WTC11 (cell line): ENCODE measurements around the gene ADGRA1. TPM values are rescaled to one million over a fixed set of nuclear protein-coding genes. Genes with fewer than 3 reads are reported as not detected.
A peak's percentile ranks its signal among the peaks of the same experiment; 100 is the strongest.

ENCODE experiments used
- ATAC-seq: fragments of 200-7000 bp; cut with Tn5 transposase; 2 replicates; pipeline ENCODE4 v1.10.0; 2021; ENCODE audit warnings: mild to moderate bottlenecking, moderate library complexity
- CTCF ChIA-PET: fragments of 300-600 bp; sonication (Branson Sonifier 250); formaldehyde crosslinking; loops from one replicate; lab custom pipeline; 2021; ENCODE audit warnings: antibody characterized with exemption; lab: Charles Lee
- POLR2A ChIA-PET: fragments of 350-600 bp; sonication (Branson Sonifier 250); formaldehyde crosslinking; loops from one replicate; lab custom pipeline; 2021; ENCODE audit warnings: antibody characterized with exemption; lab: Charles Lee
- DNase-seq: peaks from one replicate; pipeline ENCODE4 v3.0.0; 2021; ENCODE audit warnings: low spot score
- H3K27ac Mint-ChIP-seq: 2 replicates; pipeline ENCODE4 v1.8.0; 2021; ENCODE audit warnings: mixed read lengths
- H3K27me3 Mint-ChIP-seq: 2 replicates; pipeline ENCODE4 v1.8.0; 2021; ENCODE audit warnings: low read depth, mild to moderate bottlenecking, moderate library complexity, mixed read lengths
- H3K36me3 Mint-ChIP-seq: 2 replicates; pipeline ENCODE4 v1.8.0; 2021; ENCODE audit warnings: mixed read lengths
- H3K4me1 Mint-ChIP-seq: 2 replicates; pipeline ENCODE4 v1.8.0; 2022; ENCODE audit warnings: mixed read lengths
- H3K4me3 Mint-ChIP-seq: 2 replicates; pipeline ENCODE4 v1.8.0; 2021; ENCODE audit warnings: mild to moderate bottlenecking, moderate library complexity, mixed read lengths
- H3K9me3 Mint-ChIP-seq: 2 replicates; pipeline ENCODE4 v1.8.0; 2021; ENCODE audit warnings: mixed read lengths
- ATF6 ChIP-seq: sonication (generic); formaldehyde crosslinking; IDR thresholded peaks from 2 replicates; pipeline ENCODE4 v1.8.1; 2023; ENCODE audit warnings: mild to moderate bottlenecking, missing genetic modification reagents
- E2F4 ChIP-seq: sonication (generic); formaldehyde crosslinking; IDR thresholded peaks from 2 replicates; pipeline ENCODE4 v1.8.1; 2022; ENCODE audit warnings: low read depth, mild to moderate bottlenecking, moderate library complexity, missing genetic modification reagents, borderline replicate concordance
- EMX1 ChIP-seq: fragments of 250-450 bp; sonication (Bioruptor Pico); IDR thresholded peaks from 2 replicates; pipeline ENCODE4 v1.8.0; 2021; ENCODE audit warnings: mild to moderate bottlenecking
- ERG ChIP-seq: fragments of 250-450 bp; sonication (Bioruptor Pico); IDR thresholded peaks from 2 replicates; pipeline ENCODE4 v1.8.0; 2021; ENCODE audit warnings: mild to moderate bottlenecking
- FOXK1 ChIP-seq: sonication (generic); formaldehyde crosslinking; IDR thresholded peaks from 2 replicates; pipeline ENCODE4 v1.8.0; 2022; ENCODE audit warnings: mild to moderate bottlenecking, moderate library complexity, missing genetic modification reagents
- GRHL2 ChIP-seq: fragments of 250-450 bp; sonication (Bioruptor Pico); IDR thresholded peaks from 2 replicates; pipeline ENCODE4 v1.8.0; 2022; ENCODE audit warnings: mild to moderate bottlenecking, moderate library complexity; ENCODE audit not compliant: insufficient replicate concordance, severe bottlenecking
- GTF2I ChIP-seq: fragments of 250-450 bp; sonication (Bioruptor Pico); conservative IDR thresholded peaks from 2 replicates; pipeline ENCODE4 v1.4.0; 2021; ENCODE audit warnings: mild to moderate bottlenecking
- IRF2 ChIP-seq: sonication (generic); formaldehyde crosslinking; IDR thresholded peaks from 2 replicates; pipeline ENCODE4 v1.8.0; 2022; ENCODE audit warnings: low read depth, missing genetic modification reagents, borderline replicate concordance
- KAT7 ChIP-seq: sonication (generic); formaldehyde crosslinking; IDR thresholded peaks from 2 replicates; pipeline ENCODE4 v1.8.1; 2023; ENCODE audit warnings: missing genetic modification reagents, mild to moderate bottlenecking, borderline replicate concordance
- NR2C2 ChIP-seq: sonication (generic); formaldehyde crosslinking; IDR thresholded peaks from 2 replicates; pipeline ENCODE4 v1.8.0; 2022; ENCODE audit warnings: mild to moderate bottlenecking, missing genetic modification reagents
- OVOL2 ChIP-seq: fragments of 250-450 bp; sonication (Bioruptor Pico); IDR thresholded peaks from 2 replicates; pipeline ENCODE4 v1.9.0; 2021; ENCODE audit warnings: mild to moderate bottlenecking, borderline replicate concordance
- PREB ChIP-seq: sonication (generic); formaldehyde crosslinking; IDR thresholded peaks from 2 replicates; pipeline ENCODE4 v1.8.1; 2022; ENCODE audit warnings: mild to moderate bottlenecking, missing genetic modification reagents, moderate library complexity, borderline replicate concordance
- RORB ChIP-seq: fragments of 250-450 bp; sonication (Bioruptor Pico); IDR thresholded peaks from 2 replicates; pipeline ENCODE4 v1.9.0; 2021; ENCODE audit warnings: mild to moderate bottlenecking
- SMAD3 ChIP-seq: sonication (generic); formaldehyde crosslinking; IDR thresholded peaks from 2 replicates; pipeline ENCODE4 v1.8.0; 2022; ENCODE audit warnings: missing genetic modification reagents, mild to moderate bottlenecking, borderline replicate concordance
- TCF7 ChIP-seq: sonication (generic); formaldehyde crosslinking; IDR thresholded peaks from 2 replicates; pipeline ENCODE4 v1.8.0; 2022; ENCODE audit warnings: mild to moderate bottlenecking, low read depth, missing genetic modification reagents, moderate library complexity
- TP53 ChIP-seq: sonication (generic); formaldehyde crosslinking; IDR thresholded peaks from 2 replicates; pipeline ENCODE4 v1.8.1; 2023; ENCODE audit warnings: mild to moderate bottlenecking, missing genetic modification reagents
- USF2 ChIP-seq: sonication (generic); formaldehyde crosslinking; IDR thresholded peaks from 2 replicates; pipeline ENCODE4 v1.8.1; 2023; ENCODE audit warnings: mild to moderate bottlenecking, missing genetic modification reagents, moderate library complexity
- ZBTB21 ChIP-seq: sonication (generic); formaldehyde crosslinking; IDR thresholded peaks from 2 replicates; pipeline ENCODE4 v1.8.1; 2023; ENCODE audit warnings: mild to moderate bottlenecking, missing genetic modification reagents, borderline replicate concordance
- ZNF138 ChIP-seq: sonication (generic); formaldehyde crosslinking; conservative IDR thresholded peaks from 2 replicates; pipeline ENCODE4 v1.8.1; 2022; ENCODE audit warnings: mild to moderate bottlenecking, moderate library complexity, missing genetic modification reagents
- ZNF219 ChIP-seq: sonication (generic); formaldehyde crosslinking; IDR thresholded peaks from 2 replicates; pipeline ENCODE4 v1.8.0; 2023; ENCODE audit warnings: missing genetic modification reagents, mild to moderate bottlenecking, borderline replicate concordance
- ZNF281 ChIP-seq: sonication (generic); formaldehyde crosslinking; IDR thresholded peaks from 2 replicates; pipeline ENCODE4 v1.8.0; 2023; ENCODE audit warnings: mild to moderate bottlenecking, missing genetic modification reagents
- ZSCAN18 ChIP-seq: fragments of 250-450 bp; sonication (Bioruptor Pico); IDR thresholded peaks from 2 replicates; pipeline ENCODE4 v2.1.2; 2022; ENCODE audit warnings: mild to moderate bottlenecking, moderate library complexity
- total RNA-seq: library from RNA; stranded (reverse); gene quantifications from 3 replicates; pipeline ENCODE4 v1.2.3, GENCODE V29; 2021

ADGRA1 gene
- total RNA-seq, 1 experiment from 2014 or later = 0.20 TPM

GRCh38 chr10:133039107-133039802, 48.5 kb upstream of the ADGRA1 start:
- Mint-ChIP-seq H3K36me3 (no peaks in the 10 kb centered on the region), H3K4me1 (no peaks in the 10 kb centered on the region), H3K27ac (no peak overlapping the region), H3K4me3 (no peak overlapping the region), H3K27me3 (no peaks in the 10 kb centered on the region), H3K9me3 (no peaks in the 10 kb centered on the region)
- ChIA-PET CTCF (no interaction called here), POLR2A (no interaction called here)
- ATAC-seq (peak; percentile 85), DNase-seq (peak; percentile 50)
- no peak for TF ChIP-seq GRHL2
- no peak for TF ChIP-seq OVOL2
- no peak for TF ChIP-seq RORB (CRISPR knock-in tag)
- TF ChIP-seq ZNF281 (CRISPR knock-in tag) = no peak
- TF ChIP-seq FOXK1 (CRISPR knock-in tag) = no peak
- TF ChIP-seq ERG = no peak

- no peak for ATAC-seq
- DNase-seq = no peak
- CTCF ChIA-PET = no interaction called here
- Mint-ChIP-seq H3K9me3 (no peaks in the 10 kb centered on the region), H3K36me3 (no peaks in the 10 kb centered on the region), H3K27ac (no peak overlapping the region), H3K4me1 (no peaks in the 10 kb centered on the region)
- POLR2A ChIA-PET = no interaction called here
- TF ChIP-seq ATF6 (CRISPR knock-in tag) = no peak
- TF ChIP-seq E2F4 = no peak
- TF ChIP-seq ZSCAN18 (CRISPR knock-in tag) = no peak
- no peak for TF ChIP-seq ZNF138
- TF ChIP-seq, all 79 proteins: peak for 0
- no peaks in the 10 kb centered on the region for H3K27me3 Mint-ChIP-seq
- H3K4me3 Mint-ChIP-seq = no peak overlapping the region
Observed at GRCh38 chr10:133039803-133040165, 47.9 kb upstream of the ADGRA1 start.

GRCh38 chr10:133040198-133040597, 47.5 kb upstream of the ADGRA1 start:
- ATAC-seq = no peak
- Mint-ChIP-seq H3K4me3 (no peak overlapping the region), H3K27ac (no peak overlapping the region), H3K36me3 (no peaks in the 10 kb centered on the region), H3K27me3 (no peaks in the 10 kb centered on the region), H3K9me3 (no peaks in the 10 kb centered on the region), H3K4me1 (no peaks in the 10 kb centered on the region)
- CTCF ChIA-PET = interaction anchor here (1.0 kb wide), 1 partner anchor 190 kb away, joined by 3 read pairs; no protein-coding TSS in a partner anchor
- no peak for DNase-seq
- no peak for TF ChIP-seq TP53 (CRISPR knock-in tag)
- no peak for TF ChIP-seq KAT7 (CRISPR knock-in tag)
- no peak for TF ChIP-seq TCF7 (CRISPR knock-in tag)
- no peak for TF ChIP-seq GTF2I (CRISPR knock-in tag)
- no peak for TF ChIP-seq SMAD3 (CRISPR knock-in tag)
- no peak for TF ChIP-seq ZNF138
- TF ChIP-seq IRF2 (CRISPR knock-in tag) = no peak
- no peak for TF ChIP-seq PREB (CRISPR knock-in tag)
- TF ChIP-seq EMX1 (CRISPR knock-in tag) = no peak
- no peak for TF ChIP-seq RORB (CRISPR knock-in tag)
- no peak for TF ChIP-seq GRHL2
- TF ChIP-seq ZBTB21 (CRISPR knock-in tag) = no peak
- TF ChIP-seq USF2 (CRISPR knock-in tag) = no peak
- TF ChIP-seq ZNF219 (CRISPR knock-in tag) = no peak
- TF ChIP-seq NR2C2 (CRISPR knock-in tag) = no peak
- POLR2A ChIA-PET = no interaction called here
